Stimulated activated CD8-positive, alpha-beta memory T cell treated with anti-CD3 and anti-CD28 coated beads, Interleukin-12 subunit alpha, Interleukin-12 subunit beta, amount 100 ng/mL, for 1 hour (primary cell): ENCODE data around the gene CDCP1.
A peak's percentile ranks its signal among the peaks of the same experiment; 100 is the strongest.
"Not testable (repeated sequence)": the region's sequence is repeated elsewhere in the genome, so short reads cannot be mapped to it uniquely, and the experiment has no call there.

ENCODE experiments used
- DNase-seq: peaks from one replicate; pipeline ENCODE4 v3.0.0-alpha.2; 2020; ENCODE audit warnings: low read depth

CDCP1 gene

DNA sequence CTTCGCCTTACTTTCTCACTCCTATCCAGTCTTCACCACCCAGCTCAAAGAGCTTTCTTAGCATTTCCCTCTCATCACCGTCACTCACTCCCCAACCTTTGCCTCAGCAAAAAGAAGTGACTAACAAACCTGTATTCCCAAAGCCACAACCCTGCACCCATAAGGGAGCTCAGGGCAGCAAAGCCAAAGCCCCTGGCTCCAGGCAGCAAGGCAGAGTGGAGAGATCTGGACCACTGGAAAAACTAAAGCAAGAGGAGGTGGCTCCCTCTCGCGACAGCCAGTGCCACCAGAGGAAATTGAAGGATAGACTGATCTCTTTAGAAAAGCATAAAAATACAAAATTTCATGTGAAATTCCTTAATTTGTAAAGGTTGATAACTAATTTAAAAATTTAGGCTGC, 25.1 kb upstream of the CDCP1 start:
- no peak for DNase-seq

GRCh38 chr3:45170096-45170495, 23.9 kb upstream of the CDCP1 start:
- DNase-seq: no peak

GRCh38 chr3:45169125-45169904, 23.1 kb upstream of the CDCP1 start:
- DNase-seq: no peak

- no peak for DNase-seq
Measured at GRCh38 chr3:45168451-45168850, 22.3 kb upstream of the CDCP1 start.

DNA sequence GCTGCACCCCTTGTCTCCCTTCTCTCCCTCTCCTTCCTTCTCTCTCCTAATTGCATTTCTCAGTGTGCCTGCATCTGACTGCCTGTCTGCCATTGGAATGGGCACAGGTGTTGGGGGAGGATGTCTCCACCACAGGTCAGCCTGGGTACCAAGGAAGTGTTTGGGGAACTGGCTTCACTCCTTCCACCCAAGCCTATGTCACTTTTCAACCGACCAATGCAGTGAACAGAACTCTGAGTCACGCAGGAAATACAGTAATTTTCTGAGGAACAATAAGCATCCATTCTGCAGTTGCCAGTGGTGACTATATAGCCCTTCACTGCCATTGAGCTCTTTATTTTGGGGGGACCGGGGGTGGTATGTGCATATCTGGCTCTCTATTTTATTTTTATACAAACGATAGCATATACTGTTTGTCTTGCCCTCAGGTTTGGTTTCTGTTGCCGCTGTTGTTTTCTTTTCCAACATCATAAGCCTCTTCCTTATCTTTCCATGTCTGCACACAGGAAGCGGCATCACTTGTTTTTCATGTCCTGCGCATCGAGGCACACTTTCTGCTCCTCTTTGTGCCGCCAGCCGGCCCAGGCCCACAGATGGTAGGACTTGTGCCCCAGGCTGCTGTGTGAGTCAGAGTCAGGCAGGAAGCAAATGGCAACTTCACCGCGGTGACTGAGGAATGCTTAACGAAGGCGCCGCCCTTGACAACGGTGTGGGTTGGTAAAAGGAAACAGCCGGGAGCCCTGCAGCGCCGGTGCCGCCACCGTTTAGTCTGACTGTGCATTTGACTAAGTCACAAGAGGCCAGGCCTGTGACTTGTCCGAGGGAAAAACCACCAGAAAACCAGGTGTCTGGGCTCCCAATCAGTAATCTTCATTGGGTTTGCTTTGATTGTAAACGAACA, 21.1 kb upstream of the CDCP1 start:
- peak; percentile 76 for DNase-seq

DNA sequence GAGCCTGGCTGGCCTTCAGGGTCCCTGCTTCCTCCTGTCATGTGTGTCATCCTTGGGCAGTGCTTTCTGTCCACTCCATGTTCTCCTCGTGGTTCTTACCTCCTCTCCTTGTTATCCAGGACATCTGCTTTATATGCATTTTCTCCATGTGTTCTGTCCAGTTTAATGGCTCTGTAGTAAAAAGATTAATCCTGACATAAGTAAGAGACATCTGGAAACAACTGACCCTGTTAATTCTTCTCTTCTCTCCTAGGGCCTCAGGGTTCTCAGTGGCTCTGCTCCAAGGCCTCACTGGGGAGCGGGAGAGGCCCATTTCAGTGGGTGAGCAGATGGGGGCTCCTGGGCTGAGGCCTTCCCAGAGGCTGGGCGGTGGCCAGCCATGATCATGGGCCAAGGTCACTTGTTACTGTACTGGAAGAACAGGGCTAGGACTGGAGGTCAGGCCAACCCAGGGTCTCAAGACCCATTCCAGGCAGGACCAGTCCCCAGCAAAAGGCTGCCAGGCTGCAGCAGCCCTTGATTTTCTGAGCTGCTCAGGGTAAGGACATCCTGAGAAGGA, 20.2 kb upstream of the CDCP1 start:
- no peak for DNase-seq

DNA sequence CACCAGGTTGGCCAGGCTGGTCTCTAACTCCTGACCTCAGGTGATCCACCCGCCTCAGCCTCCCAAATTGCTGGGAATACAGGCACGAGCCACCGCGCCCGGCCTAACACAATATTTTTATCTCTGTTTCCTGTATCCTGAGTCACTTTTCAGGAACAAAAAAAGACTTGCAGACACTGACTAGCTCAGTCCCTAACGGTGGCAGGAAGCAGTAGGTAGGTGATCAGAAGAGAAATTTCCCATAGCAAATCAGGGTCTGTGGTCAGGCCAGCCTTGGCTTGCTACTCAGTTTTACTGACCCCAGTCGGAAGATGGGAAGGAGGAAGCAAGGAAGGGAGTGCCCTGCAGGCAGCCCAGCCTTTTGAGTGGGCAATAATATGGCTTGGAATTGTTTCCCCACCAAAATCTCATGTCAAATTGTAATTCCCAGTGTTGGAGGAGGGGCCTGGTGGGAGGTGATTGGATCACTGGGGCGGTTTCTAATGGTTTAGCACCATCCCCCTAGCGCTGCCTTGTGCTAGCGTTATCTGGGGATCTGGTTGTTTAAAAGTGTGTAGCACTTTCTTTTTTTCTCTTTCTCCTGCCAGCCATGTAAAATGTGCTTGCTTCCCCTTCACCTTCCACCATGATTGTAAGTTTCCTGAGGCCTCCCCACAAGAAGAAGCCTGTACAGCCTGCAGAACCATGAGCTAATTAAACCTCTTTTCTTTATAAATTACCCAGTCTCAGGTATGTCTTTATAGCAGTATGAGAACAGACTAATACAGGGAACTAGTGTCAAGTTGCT, 19.5 kb upstream of the CDCP1 start:
- DNase-seq: no peak

- no peak for DNase-seq
Measured at GRCh38 chr3:45164056-45164455, 17.9 kb upstream of the CDCP1 start.

DNA sequence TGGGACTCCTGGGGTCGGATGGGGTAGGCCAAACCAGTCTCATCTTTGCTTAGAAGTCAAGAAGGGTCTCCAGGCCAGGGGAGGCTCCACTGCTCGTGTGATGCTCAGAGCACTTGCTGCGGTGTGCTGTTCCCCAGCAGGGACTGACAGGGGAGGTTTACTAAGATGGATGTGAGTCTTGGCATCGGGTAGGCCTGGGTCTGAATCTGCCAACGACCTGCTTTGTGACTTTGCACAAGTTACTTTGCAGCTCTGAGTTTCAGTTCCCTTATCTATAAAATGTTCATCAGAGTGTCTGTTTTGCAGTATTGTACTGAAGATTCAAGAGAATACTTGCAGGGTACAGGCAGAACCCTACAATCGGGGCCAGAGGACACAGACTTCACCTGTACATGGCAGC, 17.3 kb upstream of the CDCP1 start:
- no peak for DNase-seq

DNA sequence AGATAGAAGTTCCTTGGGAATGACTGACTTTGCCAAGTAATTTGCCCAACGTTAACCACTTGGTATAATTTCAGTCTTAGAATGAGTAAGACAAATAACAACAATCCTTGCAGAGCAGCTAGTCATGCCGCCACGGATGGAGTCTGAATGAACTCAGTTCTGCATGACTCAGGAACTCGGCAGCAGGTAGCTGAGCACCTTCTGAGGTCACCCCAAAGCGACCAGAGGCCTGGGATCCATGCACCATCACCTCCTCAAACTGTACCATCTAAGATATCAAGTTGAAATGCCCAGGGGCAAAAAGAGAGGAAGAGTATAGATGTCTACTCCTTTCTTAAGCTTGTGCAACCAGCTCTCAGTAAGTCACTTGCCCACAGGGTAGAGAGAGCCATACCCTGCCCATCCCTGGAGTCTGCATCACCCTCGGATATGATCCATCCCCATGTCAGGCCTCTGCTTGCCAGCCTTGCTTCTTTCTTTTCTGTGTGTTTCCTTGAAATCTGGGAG, 8.5 kb upstream of the CDCP1 start:
- no peak for DNase-seq

- DNase-seq: no peak
Measured at GRCh38 chr3:45153658-45154437, 7.7 kb upstream of the CDCP1 start.

DNA sequence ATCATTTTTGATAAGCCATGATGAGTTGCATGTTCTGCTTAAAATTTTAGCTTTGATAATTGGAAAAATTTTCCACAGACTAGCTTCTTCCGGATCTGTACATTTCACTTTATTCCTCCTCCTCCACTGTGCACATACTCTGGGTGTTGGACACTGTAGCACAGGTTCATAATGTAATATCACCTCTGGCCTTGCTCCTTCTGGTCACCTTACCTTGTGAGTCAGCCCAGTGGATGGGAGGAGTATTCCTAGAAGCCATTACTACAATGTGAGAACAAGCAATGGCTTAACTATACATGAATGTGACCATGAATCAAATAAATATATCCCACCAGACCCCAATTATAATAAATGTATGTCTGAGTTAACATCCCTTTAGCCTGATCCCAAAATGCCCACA, 6.1 kb upstream of the CDCP1 start:
- no peak for DNase-seq

- no peak for DNase-seq
Measured at GRCh38 chr3:45151100-45151499, 4.9 kb upstream of the CDCP1 start.

- no peak for DNase-seq
Measured at GRCh38 chr3:45148921-45149320, 2.7 kb upstream of the CDCP1 start.

DNA sequence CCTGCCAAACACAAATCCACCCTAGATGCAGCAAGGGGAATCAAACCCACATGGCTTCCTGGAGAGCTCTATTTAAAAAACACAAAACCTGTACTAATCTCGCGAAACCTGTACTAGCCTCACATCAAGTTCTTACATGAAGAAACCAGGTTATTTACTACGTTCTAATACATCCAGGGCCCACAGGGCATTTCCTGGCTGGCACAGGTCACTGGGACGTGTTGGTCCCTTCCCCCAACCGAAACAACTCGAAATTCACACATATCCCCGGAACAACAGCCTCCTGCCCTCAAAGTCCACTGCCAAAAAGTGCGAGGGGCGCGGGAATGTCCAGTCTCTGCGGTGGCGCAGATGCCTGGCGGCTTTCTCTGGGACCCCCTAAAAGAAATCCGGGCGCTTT, 955 bp downstream of the CDCP1 start:
- DNase-seq: no peak

DNA sequence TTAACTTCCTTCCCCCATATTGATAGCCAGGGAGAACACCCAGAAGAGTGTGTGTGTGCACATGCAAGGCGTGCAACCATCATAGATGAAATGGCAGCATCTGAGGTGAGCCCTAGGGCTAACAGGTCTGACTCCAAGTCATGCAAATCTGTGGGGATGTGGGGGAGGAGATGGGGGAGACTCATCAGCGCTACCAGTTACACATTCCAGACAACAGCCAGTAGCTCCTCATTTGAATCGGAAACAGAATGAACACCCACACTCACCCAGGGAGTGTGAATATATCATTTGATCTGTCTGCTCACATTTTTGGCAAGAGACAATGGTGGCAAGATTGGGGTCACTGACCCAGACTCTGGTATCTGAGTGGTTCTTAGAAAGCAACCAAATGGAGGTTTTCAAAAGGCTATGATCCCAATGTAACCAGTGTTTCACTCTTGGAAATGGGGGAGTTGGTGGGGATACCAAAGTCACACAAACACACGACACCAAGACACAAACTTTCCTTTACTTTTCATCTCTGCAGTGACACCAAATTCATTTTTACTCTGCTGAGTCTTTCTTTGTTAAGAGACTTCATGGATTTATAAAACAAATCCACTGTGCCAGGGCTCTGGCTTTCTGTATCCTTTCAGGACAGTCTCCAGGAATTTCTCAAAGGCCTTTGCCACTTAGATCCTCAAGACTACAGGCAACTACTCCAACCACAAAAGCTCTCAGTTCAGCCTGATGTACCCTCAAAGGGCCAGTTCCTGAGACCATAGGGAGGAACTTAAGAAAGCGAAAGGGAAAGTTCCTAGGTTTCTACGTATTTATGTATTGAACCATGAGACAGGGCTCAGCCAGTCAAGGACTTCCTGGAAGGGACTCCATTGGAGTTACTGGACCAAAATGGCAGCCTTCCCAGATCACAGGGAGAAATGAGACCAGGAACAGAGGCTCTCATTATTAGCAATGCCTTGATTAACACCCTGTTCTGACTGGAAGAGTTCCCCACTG, 2.2 kb downstream of the CDCP1 start:
- DNase-seq: no peak

DNA sequence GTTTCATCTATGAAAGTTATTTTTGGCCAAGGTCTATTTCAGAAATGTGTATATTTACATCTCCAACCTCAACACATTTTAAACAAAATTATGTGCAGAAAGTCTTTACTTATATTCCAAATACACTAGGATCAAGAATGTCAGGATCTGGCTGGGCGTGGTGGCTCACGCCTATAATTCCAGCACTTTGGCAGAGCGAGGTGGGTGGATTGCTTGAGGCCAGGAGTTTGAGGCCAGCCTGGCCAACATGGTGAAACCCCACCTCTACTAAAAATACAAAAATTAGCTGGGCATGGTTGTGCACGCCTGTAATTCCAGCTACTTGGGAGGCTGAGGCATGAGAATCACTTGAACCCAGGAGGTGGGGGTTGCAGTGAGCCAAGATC, 5.4 kb downstream of the CDCP1 start:
- not testable (repeated sequence) for DNase-seq

DNA sequence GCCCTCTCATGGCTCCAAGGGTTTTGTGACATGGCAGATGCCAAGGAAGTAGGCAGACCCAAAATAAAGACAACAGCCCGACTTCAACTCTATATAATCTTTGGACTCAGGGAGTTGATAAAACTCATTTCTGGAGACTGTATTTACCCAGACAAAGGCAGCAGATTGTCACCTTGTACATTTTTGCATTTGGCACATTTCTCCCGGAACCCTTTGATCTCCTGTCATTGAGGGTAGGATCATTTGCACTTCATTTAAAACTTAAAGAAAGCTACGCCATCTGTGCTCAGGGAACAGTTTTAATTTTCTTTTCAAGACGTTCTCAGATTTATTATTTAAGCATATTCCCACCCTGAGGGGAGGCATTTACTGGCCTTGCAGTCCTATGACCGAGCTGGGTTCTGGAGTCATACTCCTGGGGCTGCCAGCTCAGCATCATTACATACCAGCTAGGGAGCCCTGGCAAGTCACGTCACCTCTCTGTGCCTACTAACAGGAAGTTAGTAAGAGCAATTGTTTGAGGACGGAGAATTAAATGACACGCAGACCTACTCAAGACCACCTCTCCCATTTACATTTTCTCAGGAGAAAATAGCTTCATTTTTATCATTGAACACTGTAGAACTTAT, 5.9 kb downstream of the CDCP1 start:
- DNase-seq: no peak

DNA sequence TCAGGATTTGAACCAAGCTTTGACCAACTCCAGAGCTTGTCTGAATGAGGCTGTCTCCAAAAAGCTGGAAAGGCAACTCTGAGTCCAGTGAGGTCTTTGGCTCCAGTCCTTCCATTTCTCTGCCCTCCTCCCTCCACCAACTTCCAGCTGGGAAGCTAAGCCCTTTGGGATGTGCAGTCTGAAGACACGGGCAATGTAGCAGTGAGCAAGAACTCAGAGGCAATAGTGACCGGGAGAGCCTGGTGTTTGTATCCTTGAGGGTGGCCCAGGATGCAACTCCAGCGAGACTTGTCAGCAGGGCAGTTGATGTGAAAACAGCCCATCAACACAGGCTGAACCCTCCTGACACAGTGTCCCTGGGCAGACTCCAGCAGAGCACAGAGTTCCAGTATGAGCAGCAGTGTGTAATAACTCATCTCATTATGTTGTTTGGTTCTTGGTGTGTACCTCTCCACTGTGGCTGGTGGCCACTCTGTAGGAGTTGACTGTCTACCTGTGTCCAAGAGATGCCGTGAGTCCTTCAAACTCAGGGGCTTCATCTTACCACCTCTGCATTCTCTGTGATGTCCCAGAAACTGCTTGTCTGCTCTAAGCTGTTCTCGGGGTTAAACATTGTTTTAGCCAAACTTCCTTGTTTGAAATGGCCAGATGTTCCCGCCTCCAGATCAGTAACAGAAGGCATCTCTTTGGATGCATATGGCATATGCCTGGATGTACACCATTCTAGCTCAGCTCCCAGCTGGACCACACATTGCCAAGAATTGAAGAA, 6.6 kb downstream of the CDCP1 start:
- no peak for DNase-seq
